ENCODE measurements around the gene GMCL1.
A peak's percentile ranks its signal among the peaks of the same experiment; 100 is the strongest.

Gene GMCL1, protein sequence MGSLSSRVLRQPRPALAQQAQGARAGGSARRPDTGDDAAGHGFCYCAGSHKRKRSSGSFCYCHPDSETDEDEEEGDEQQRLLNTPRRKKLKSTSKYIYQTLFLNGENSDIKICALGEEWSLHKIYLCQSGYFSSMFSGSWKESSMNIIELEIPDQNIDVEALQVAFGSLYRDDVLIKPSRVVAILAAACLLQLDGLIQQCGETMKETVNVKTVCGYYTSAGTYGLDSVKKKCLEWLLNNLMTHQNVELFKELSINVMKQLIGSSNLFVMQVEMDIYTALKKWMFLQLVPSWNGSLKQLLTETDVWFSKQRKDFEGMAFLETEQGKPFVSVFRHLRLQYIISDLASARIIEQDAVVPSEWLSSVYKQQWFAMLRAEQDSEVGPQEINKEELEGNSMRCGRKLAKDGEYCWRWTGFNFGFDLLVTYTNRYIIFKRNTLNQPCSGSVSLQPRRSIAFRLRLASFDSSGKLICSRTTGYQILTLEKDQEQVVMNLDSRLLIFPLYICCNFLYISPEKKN

DNA sequence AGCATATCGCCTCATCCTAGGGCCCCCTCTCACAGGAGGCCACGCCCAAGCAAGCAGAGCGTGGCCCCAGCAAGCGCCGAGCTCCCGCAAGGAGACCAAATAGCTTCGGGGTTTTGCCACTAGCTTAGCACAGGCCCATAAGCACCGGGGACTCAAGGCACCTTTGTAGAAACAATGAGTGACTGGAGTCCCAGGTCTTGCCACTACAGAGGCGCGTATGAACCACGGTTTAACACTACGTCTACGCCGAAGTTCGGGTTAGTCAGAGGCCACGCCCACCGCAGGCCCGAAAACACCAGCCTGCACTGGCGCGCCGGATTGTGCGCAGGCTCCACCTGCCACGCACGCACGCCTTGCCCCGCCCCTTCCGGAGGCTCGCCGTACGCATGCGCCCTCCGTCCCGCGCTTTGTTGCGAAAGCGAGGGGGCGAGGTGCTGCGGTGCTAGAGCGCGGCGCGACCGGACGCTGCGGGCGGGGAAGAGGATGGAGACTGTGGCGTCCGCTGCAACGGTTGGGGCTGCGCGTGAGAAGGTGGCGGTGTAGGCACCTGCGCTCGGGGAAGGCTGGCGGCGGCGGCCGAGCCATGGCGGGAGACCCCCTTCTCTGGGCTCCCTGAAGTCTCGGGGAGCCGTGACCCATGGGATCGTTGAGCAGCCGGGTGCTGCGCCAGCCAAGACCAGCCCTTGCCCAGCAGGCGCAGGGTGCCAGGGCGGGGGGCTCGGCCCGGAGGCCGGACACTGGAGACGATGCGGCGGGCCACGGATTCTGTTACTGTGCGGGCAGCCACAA lies at the start of gene GMCL1:
TSS of gene GMCL1 (plus strand) at position 405 of the 789 bp plus-strand sequence. CDS start at position 638, 233 bp downstream.
- in situ Hi-C loops (cut with HindIII; ENCODE audit: low pct_ligation_motif_present, low pct_unique_long_range_greater_than_20kb, low sequenced_read_pairs), result no loop called here
- DNase-seq, result peak; percentile 97

- DNase-seq, result no peak
- in situ Hi-C loops (cut with HindIII; ENCODE audit: low pct_ligation_motif_present, low pct_unique_long_range_greater_than_20kb, low sequenced_read_pairs), result no loop called here
Measured at GRCh38 chr2:69780921-69781320, 48.5 kb upstream of the GMCL1 start.

- in situ Hi-C loops (cut with HindIII; ENCODE audit: low pct_ligation_motif_present, low pct_unique_long_range_greater_than_20kb, low sequenced_read_pairs), result no loop called here
- no peak for DNase-seq
Measured at GRCh38 chr2:69781321-69782248, 47.9 kb upstream of the GMCL1 start.

DNA sequence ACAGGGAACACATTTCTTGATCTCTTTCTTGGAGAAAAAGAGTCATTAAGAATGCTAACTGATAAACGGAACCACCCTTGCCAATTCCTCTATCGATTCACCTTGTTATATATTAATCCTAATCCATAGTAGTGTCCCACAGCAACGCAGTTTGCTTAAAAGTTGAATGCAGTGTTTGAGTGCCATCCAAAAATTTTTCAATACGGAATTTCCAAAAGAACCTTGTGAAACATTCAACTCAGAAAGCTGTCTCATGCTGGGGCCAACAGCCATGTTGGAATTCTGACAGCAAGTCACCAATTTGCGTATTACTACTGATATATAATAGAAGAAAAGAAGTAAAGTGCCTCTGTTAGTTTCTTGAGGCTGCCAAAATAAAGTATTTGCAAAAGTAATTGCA lies 45.2 kb upstream of the GMCL1 start:
- in situ Hi-C loops (cut with HindIII; ENCODE audit: low pct_ligation_motif_present, low pct_unique_long_range_greater_than_20kb, low sequenced_read_pairs), result no loop called here
- no peak for DNase-seq

GRCh38 chr2:69785358-69785757 lies 44.1 kb upstream of the GMCL1 start:
- in situ Hi-C loops (cut with HindIII; ENCODE audit: low pct_ligation_motif_present, low pct_unique_long_range_greater_than_20kb, low sequenced_read_pairs), result no loop called here

DNA sequence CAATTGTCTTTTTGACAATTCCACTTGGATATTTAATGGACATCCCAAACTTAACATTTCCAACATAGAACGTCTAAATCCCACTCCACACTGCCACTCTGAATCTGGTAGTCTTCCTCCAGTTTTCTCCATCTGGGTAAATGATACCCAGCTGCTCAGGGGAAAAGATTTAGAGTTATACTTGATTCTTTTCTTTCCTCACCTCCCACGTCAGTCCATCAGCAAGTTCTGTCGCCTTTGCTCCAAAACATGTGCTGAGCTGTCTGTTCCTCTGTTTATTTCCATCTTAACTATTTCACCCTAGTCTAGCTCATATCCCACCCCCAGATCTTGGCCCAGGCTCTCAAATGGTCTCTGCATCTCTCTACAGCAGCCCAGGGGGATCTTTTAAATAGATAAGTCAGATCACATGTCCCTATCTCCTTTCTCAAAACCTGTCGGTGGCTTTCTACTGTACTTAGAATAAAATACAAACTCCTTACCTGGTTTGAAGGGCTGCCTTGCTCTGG lies 43.4 kb upstream of the GMCL1 start:
- no peak for DNase-seq
- in situ Hi-C loops (cut with HindIII; ENCODE audit: low pct_ligation_motif_present, low pct_unique_long_range_greater_than_20kb, low sequenced_read_pairs), result no loop called here

More at GRCh38 chr2:69785358-69785757, 44.1 kb upstream of the GMCL1 start:
- no peak for DNase-seq

GRCh38 chr2:69789175-69789721 lies 40.2 kb upstream of the GMCL1 start:
- peak; percentile 33 for DNase-seq
- in situ Hi-C loops (cut with HindIII; ENCODE audit: low pct_ligation_motif_present, low pct_unique_long_range_greater_than_20kb, low sequenced_read_pairs), result no loop called here

GRCh38 chr2:69789772-69790600 lies 39.5 kb upstream of the GMCL1 start:
- DNase-seq, result no peak
- in situ Hi-C loops (cut with HindIII; ENCODE audit: low pct_ligation_motif_present, low pct_unique_long_range_greater_than_20kb, low sequenced_read_pairs), result no loop called here

DNA sequence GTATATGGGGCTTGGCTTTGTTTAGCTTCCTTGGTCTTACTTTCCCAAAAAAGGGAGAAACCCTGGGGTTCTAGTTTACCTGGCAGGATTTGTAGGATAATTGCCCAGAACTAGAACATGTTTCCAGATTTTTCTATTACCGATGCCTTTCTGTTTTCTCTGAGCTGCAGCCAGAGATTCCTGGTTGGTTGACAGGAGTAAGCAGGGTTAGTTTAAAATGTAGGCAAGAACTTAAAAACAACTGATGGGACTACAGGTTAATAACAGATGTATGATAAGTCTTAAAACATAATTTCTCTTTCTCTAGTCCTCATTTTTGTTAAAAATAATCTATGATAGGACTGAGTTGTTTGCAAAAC lies 38.9 kb upstream of the GMCL1 start:
- no peak for DNase-seq
- in situ Hi-C loops (cut with HindIII; ENCODE audit: low pct_ligation_motif_present, low pct_unique_long_range_greater_than_20kb, low sequenced_read_pairs), result no loop called here

DNA sequence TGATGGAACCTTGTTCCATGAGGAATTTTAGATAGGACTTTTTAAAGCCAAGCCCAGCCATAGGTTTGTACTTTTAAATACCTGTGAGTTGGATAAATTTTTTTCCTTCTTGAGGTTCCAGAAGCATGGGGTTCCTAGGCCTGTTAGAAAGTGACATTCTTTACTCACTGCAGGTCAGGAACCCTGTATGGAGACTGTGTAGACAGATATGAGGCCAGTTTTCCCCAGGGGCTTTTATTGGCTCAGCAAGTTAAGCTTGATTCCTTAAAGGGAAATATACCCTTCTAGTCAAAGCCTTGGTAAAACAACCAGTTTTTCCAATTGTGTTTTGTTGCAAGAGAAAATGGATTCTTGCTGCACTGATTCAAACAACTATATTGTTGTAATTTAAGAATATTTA lies 38.4 kb upstream of the GMCL1 start:
- in situ Hi-C loops (cut with HindIII; ENCODE audit: low pct_ligation_motif_present, low pct_unique_long_range_greater_than_20kb, low sequenced_read_pairs), result no loop called here
- DNase-seq, result no peak

- no peak for DNase-seq
- in situ Hi-C loops (cut with HindIII; ENCODE audit: low pct_ligation_motif_present, low pct_unique_long_range_greater_than_20kb, low sequenced_read_pairs), result no loop called here
Measured at GRCh38 chr2:69796174-69796573, 33.3 kb upstream of the GMCL1 start.

DNA sequence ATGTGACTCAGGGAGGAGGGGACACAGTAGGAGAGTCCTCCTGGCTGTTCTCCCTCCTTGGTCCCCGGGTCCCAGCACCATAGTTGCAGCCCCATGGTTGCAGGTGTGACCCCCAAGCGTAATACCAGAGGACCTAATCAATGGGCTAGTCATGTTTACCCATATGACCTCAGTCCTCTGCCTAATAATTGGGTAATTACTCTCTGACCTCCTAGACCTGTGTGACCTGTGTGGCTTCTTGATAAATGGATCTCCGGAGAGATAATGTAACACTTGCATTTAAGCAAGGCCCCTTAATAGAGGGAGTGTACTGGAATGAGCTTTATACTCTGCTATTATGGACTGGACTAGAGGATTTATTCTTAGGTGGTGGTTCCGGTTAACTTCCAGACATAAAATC lies 32.2 kb upstream of the GMCL1 start:
- DNase-seq, result no peak
- in situ Hi-C loops (cut with HindIII; ENCODE audit: low pct_ligation_motif_present, low pct_unique_long_range_greater_than_20kb, low sequenced_read_pairs), result no loop called here

GRCh38 chr2:69797836-69798289 lies 31.6 kb upstream of the GMCL1 start:
- in situ Hi-C loops (cut with HindIII; ENCODE audit: low pct_ligation_motif_present, low pct_unique_long_range_greater_than_20kb, low sequenced_read_pairs), result no loop called here
- DNase-seq, result no peak

- DNase-seq, result peak; percentile 47
- in situ Hi-C loops (cut with HindIII; ENCODE audit: low pct_ligation_motif_present, low pct_unique_long_range_greater_than_20kb, low sequenced_read_pairs), result no loop called here
Measured at GRCh38 chr2:69798290-69798908, 31.1 kb upstream of the GMCL1 start.

GRCh38 chr2:69798909-69799526 lies 30.4 kb upstream of the GMCL1 start:
- in situ Hi-C loops (cut with HindIII; ENCODE audit: low pct_ligation_motif_present, low pct_unique_long_range_greater_than_20kb, low sequenced_read_pairs), result no loop called here
- no peak for DNase-seq

GRCh38 chr2:69801745-69802290 lies 27.6 kb upstream of the GMCL1 start:
- DNase-seq, result no peak
- in situ Hi-C loops (cut with HindIII; ENCODE audit: low pct_ligation_motif_present, low pct_unique_long_range_greater_than_20kb, low sequenced_read_pairs), result no loop called here

Measured in ACHN (cell line).